DMS114 treated with DMSO at 0.1 percent for 48 hours (cell line): ENCODE results near the gene FRMD4A.

Experiments used
- DNase-seq: peaks from one replicate; lab custom pipeline; 2025; ENCODE audit not compliant: unreplicated experiment; lab: John Stamatoyannopoulos, UW

FRMD4A gene

GRCh38 chr10:13993169-13993568, 337.6 kb downstream of the FRMD4A start:
- DNase-seq: no peak

DNA sequence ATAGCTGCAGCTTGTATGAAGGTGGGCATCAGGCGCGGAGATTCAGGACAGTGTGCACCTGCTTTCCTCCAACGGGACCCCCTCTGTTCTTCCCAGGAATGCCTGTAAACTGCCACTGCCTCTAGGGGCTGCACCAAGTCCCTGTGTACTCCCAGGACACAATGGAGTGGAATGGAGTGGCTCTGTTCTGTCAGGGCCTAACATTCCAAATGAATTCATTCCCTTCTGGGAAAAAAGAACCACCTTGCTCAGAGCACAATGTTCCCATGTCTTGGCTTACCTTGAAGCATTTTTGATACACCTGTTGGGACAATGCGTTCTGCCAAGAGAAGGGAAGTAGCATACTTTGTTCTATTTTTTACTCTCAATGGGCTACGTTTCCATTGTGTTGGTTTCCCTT, 339.4 kb downstream of the FRMD4A start:
- no peak for DNase-seq

DNA sequence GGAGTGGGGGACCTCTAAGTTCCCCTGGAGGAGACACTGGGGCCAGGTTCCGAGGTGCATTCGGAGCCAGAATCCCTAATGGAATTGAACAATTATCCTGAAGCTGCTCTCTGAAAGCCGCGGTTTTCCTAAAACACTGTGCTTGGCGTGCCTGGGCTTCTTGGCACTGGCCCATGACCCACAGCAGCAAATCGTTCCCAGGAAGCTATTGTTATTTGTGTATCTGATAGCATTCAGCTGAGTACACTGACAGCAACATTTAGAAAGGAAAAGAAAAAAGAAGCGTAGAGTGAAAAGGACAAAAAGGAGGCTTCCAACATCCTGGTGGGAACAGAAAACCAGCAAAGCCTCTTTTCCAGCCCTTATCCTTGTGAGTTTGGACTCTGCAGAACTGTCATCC, 339.8 kb downstream of the FRMD4A start:
- DNase-seq: no peak

DNA sequence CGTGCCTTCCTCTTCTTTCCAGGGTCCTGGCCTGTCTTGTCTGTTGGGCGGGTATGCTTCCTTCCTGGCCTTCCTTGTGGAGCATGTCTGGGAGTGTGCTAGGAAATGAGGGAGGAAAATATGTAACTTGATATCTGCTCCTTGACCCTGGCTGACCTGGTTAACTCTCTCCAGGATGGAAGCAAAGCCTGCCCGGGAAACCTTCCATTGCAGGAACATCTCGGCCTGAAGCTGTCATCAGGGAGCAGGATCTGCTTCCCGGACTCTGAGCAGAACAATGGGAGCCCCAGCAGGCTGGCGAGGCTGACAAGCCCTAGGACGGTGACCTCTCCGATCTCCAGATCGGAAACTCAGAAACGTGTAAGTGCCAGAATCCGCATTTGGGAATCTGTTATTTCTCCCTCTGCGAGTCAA, 340.3 kb downstream of the FRMD4A start:
- DNase-seq: no peak

DNA sequence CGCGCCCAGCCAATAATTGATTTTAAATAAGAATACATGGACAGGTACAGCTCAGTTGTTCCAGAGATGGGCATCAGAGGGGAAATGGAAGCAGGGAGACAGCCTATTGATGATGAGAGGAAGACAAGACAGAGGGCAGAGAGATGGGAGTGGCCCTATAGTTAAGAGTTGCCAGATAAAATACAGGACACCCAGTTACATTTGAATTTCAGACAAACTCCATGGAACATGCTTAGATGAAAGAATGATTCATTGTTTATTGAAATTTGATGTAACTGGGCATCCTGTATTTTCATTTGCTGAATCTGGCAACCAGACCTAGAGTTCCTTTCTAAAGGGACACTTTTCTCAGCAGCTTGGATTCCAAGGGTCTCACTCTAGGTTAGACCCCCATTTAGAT, 341.1 kb downstream of the FRMD4A start:
- DNase-seq: no peak

- DNase-seq: no peak
Measured at GRCh38 chr10:13987446-13987845, 343.3 kb downstream of the FRMD4A start.

GRCh38 chr10:13984647-13985155, 346.0 kb downstream of the FRMD4A start:
- no peak for DNase-seq

- DNase-seq: no peak
Measured at GRCh38 chr10:13983035-13983434, 347.7 kb downstream of the FRMD4A start.

DNA sequence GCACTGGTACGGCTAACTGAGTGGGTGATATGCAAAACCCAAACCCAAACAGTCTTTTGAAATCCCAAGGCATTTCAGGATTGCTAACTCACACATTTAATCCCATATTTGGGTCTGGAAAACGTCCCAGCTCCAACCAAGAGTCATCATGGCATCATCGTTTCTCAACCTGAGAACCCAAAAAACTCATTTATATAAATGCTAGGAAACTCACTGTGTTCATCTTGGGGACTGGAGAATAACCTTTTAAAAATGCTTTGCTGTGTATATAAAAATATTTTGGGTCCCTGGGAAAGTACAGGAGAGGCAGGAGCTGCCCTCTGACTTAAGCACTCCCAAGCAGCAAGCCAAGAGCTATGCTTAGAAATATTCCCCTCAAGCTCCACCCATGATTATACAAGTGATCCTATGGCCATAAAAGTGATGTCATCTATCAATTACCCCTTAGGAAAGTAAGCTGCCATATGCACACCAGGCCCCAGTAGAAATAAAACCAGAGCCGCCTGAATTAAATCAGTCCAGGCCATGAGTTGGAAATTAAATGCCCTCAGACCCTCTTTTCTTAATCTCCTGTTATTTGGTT, 352.1 kb downstream of the FRMD4A start:
- DNase-seq: no peak

- no peak for DNase-seq
Measured at GRCh38 chr10:13977861-13978532, 352.7 kb downstream of the FRMD4A start.

DNA sequence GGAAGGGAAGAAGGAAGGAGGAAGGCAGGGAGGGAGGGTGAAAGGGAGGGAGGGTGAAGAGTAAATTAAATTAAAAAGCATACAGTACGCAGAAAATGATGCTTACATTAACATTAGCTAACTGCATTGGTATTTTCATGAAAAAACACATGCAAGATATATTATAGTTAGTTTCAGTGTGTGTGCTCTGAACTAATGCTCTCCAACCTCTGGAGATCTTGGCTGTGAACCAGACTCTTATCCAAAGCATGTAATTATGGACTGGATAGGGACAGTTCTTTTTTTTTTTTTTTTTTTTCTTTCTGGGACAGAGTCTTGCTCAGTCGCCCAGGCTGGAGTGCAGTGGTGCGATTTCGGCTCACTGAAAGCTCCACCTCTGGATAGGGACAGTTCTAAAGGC, 357.0 kb downstream of the FRMD4A start:
- no peak for DNase-seq

DNA sequence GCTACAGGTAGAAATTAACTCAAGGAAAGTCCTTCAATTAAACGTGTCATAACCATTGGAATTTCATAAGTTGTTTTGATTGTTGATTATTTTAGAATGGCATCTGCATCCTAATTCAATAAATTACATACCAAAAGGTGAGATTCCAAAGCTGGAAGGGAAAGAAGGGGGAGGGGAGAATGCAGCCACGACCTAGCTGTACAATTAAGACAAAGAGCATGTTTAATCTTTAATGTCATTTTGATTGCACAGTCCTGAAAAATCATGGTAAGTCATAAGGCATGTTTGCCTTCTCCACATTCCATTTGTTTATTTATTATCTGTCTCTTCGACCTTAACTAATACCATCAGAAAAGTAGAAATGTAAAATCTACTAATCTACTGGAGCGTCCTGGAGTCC, 358.1 kb downstream of the FRMD4A start:
- DNase-seq: no peak

DNA sequence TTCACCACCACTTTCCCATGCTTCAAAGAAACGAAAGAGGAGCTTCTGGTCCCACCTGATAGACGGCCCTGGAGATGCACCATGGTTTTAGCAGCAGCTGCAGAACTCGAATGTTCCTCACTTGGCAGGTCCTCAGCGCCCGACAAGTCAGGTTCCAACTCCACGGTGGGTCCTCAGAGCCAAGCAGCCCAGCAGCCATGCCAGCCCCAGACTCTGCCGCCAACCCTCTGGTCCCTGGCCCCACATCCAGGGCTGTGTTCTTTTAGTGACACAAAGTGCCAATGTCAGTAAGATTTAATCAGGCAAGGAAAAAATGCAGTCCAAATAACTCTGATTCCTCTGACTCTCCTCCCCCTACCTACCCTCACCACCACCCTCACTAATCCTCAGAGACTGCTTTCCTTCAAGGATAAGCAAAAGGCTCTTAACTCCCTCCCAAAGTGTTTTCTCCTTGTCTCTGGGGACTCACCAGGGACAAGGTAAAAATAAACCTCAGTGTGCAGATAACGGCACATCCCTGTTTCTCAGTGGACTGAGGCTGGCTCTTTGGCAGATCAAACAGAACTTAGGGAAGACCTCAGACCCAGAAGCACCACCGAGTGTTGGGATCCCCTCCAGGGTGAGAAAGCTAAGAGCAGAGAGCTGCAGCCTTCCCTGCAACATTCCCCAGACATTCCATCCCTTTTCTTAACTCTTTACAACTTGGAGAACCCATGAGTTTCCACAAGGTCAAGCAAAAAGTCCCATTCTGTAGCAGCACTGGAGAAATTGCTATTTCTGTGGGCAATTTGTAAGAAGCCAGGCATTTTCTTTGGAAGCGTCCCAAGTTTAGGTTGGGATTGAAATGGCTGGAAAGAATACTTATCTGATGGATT, 358.9 kb downstream of the FRMD4A start:
- DNase-seq: no peak

DNA sequence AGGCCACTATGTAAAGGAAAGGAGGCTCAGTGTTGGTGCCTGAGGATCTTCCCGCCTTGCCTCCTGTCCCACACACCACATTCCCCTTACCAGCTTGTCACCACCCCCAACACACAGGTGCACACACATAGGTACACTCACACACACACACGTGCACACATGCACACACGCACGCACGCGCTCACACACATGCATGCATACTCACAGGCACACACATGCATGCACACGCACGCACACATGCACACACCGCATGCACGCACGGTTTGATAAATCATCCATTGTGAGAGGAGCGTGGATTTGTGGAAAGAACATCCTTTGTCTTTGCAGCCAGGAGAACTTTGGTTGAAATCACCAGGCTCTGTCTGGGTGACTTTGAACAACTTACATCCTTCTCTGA, 359.8 kb downstream of the FRMD4A start:
- DNase-seq: no peak

DNA sequence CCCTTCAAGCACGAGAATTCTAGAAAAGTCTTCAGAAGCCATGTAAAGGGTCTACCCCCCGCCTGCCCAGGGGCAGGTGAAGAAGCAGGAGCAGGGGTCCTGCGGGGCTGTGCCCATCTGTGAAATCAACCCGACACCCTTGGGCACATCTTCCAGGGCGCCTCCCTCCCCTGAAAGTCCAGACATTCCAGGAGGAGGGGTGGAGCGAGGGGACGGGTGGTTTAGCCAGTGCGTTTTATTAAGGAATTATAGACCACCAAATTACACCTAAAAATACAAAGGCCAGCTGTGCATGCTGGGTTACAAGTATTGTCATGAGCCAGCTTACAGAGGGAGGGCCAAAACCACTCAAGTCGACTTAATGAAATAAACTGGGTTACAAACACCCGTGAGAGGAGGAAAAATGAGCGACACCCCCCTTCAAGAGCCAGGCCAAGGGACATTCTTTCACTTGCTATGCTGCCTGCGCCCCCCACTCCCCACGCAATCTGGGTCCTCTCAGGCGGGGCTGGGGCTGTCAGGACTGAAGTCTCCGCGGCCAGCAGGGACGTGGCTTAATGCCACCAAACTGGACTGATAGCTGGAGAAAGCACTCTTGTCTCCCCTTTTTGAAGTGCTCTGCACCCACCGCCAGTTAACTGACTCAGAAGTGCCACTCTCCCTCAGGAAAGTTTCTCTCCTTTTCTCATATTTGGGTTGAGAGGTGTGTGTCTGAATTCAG, 360.3 kb downstream of the FRMD4A start:
- no peak for DNase-seq

- no peak for DNase-seq
Measured at GRCh38 chr10:13969792-13970140, 361.0 kb downstream of the FRMD4A start.

DNA sequence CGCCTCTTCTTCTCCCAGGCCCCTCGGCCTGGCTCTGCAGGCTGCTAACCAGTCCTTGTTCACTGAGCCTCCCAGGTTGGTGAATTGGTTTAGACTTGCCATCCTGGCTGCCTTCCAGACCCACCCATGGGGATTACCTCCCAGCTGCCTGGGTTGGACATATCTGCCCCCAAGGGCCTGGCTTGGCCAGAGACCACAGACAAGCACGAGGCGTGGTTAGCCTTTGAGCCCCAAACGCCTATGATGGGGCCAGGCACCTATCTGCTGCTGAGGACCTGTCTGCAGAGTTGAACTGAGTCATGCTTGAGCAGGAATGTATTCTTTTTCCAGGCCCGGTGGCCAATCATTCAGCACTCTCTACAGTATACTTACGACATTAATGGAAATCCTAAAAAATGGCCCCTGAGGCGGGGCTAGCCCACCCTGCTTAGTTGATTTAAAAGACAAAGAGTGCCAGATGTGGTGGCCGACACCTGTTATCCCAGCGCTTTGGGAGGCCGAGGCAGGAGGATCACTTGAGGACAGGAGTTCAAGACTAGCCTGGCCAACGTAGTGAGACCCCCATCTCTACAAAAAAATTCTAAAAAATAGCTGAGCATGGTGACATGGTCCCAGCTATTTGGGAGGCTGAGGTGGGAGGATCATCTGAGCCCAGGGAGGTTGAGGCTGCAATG, 361.5 kb downstream of the FRMD4A start:
- no peak for DNase-seq

DNA sequence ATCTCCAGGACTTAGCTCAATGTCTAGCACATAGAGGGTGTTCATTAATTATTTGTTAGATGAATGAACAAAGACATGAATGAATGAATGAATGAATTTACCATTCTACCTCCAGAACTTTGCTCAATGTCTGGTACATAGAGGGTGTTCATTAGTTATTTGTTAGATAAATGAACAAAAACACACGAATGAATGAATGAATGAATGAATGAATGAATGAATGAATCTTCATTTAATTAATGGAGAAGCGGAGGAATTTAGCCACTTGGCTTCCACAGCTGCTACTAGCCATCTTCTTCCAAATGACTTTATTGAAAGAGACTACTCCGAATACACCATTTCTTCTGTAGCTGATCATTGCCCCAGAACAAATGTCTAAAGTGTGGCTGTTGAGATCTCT, 368.9 kb downstream of the FRMD4A start:
- DNase-seq: no peak

GRCh38 chr10:13961097-13961496, 369.6 kb downstream of the FRMD4A start:
- DNase-seq: no peak

DNA sequence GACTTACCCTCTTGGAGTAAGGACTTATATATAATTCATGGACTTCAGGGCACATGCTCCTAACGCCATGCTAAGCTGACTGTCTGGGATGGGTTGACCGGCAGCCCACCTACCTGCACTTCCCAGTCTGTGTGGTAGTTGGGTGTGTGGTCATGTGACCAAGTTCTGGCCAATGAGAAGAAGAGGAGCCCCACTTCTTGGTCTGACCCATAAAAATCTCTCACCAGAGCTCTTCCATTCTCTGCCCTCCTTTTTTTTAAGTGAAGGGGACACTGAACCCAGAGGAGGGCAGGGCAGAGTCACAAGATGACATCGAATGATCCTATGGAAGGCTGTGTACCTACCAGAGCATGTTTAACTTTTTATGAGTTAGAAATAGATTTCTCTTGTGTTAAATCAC, 370.1 kb downstream of the FRMD4A start:
- no peak for DNase-seq
